Lung (tissue), 12 donors: ENCODE data around the gene MTUS2. TPM values are rescaled to one million over a fixed set of nuclear protein-coding genes. Genes with fewer than 3 reads are reported as not detected.

Source experiments
- ATAC-seq: fragments of 200-7000 bp; cut with Tn5 transposase; one replicate; pipeline ENCODE4 v1.9.1; 2020; ENCODE audit warnings: moderate number of reproducible peaks; ENCODE audit not compliant: insufficient read depth, low FRiP score
- DNase-seq, 3 donors: peaks; one replicate each; pipeline ENCODE4 v3.0.0-alpha.2; 2013 to 2017
- H3K27ac ChIP-seq, 2 donors: one replicate each; pipeline ENCODE4 v1.5.1; 2013; ENCODE audit warnings: mild to moderate bottlenecking in 2 of 2, moderate library complexity in 2 of 2, control low read depth in 1 of 2, inconsistent platforms in 1 of 2, low read depth in 1 of 2, low read length in 1 of 2
- H3K27me3 ChIP-seq, 3 donors: one replicate each; pipeline ENCODE4 v1.5.1; 2013; ENCODE audit warnings: low read length in 2 of 3; ENCODE audit not compliant: control insufficient read depth in 3 of 3, insufficient read depth in 3 of 3
- H3K36me3 ChIP-seq, 4 donors: one replicate each; pipeline ENCODE4 v1.5.1; 2013; ENCODE audit warnings: low read length in 4 of 4, mild to moderate bottlenecking in 1 of 4, moderate library complexity in 1 of 4; ENCODE audit not compliant: control insufficient read depth in 4 of 4, insufficient read depth in 4 of 4
- H3K4me1 ChIP-seq, 5 donors: one replicate each; pipeline ENCODE4 v1.5.1; 2013; ENCODE audit warnings: low read length in 5 of 5, mild to moderate bottlenecking in 2 of 5, moderate library complexity in 1 of 5; ENCODE audit not compliant: control insufficient read depth in 5 of 5, insufficient read depth in 5 of 5
- H3K4me3 ChIP-seq: one replicate; pipeline ENCODE4 v1.5.1; 2013; ENCODE audit warnings: mild to moderate bottlenecking, control low read depth, moderate library complexity
- H3K9ac ChIP-seq, 2 donors: one replicate each; pipeline ENCODE4 v1.5.1; 2013; ENCODE audit warnings: low read length in 2 of 2, control low read depth in 1 of 2; ENCODE audit not compliant: insufficient read depth in 1 of 2
- H3K9me3 ChIP-seq, 4 donors: one replicate each; pipeline ENCODE4 v1.5.1; 2013; ENCODE audit warnings: low read length in 3 of 4, mild to moderate bottlenecking in 1 of 4, moderate library complexity in 1 of 4; ENCODE audit not compliant: control insufficient read depth in 4 of 4, insufficient read depth in 3 of 4
- CTCF ChIP-seq: IDR thresholded peaks from 2 replicates; pipeline ENCODE4 v1.5.1; 2012; ENCODE audit warnings: mild to moderate bottlenecking; ENCODE audit errors: control extremely low read depth, extremely low read depth
- WGBS, 2 donors: extraction: QIAGEN DNeasy Blood & Tissue Kit; methylation state at CpG; one replicate each; pipeline ENCODE4 v1.1.7; 2013; 5-methylcytosine and 5-hydroxymethylcytosine counted together
- polyA plus RNA-seq, 2 donors: library from polyadenylated mRNA; stranded (reverse); fragments of 200-250 nt; gene quantifications; one replicate each; pipeline ENCODE4 v1.2.1, GENCODE V29; 2013
- total RNA-seq, 2 donors: library from RNA; depleted of rRNA in 1 of 2; stranded (reverse); fragments of >200 nt in 1 of 2; gene quantifications; one replicate each; pipeline ENCODE4 v1.2.1, GENCODE V29; 2014 to 2021
- donor health status: control.
- donor health status: control.
- donor health status: Bipolar disorder and iron deficiency.
- donor health status: healthy.
- donor health status: DM: yes; HTN: yes; CAD: no.

The MTUS2 gene
- total and polyA plus RNA-seq, 4 donors: 0.03 to 0.54 (median 0.08) TPM

- no peak for TF ChIP-seq CTCF
- Histone ChIP-seq H3K9ac (no peak overlapping the region), H3K36me3 (no peaks in the 10 kb centered on the region), H3K9me3 (peaks cover 0 to 4% (median 0%) of the 10 kb centered on the region in 4 donors), H3K4me3 (no peak overlapping the region), H3K27ac (no peak overlapping the region), H3K27me3 (no peaks in the 10 kb centered on the region), H3K4me1 (peaks cover 0 to 10% (median 0%) of the 10 kb centered on the region in 5 donors)
- ATAC-seq (no peak), DNase-seq (no peak)
- WGBS, 2 donors: 64 to 67% methylated on average over 3 of the region's 3 CpGs
Observed at GRCh38 chr13:29067306-29067945, 247.3 kb downstream of the MTUS2 start.

GRCh38 chr13:29073755-29074154 lies 253.6 kb downstream of the MTUS2 start:
- Histone ChIP-seq H3K36me3 (no peaks in the 10 kb centered on the region), H3K9ac (no peak overlapping the region), H3K27ac (no peak overlapping the region), H3K4me1 (peaks cover 0 to 2% (median 0%) of the 10 kb centered on the region in 5 donors), H3K27me3 (no peaks in the 10 kb centered on the region), H3K4me3 (no peak overlapping the region), H3K9me3 (peaks cover 0 to 4% (median 0%) of the 10 kb centered on the region in 4 donors)
- ATAC-seq (no peak), DNase-seq (no peak)
- no peak for TF ChIP-seq CTCF
- 48 to 62% methylated on average over 3 of the region's 3 CpGs for WGBS, 2 donors

GRCh38 chr13:29077051-29077813 lies 257.1 kb downstream of the MTUS2 start:
- 41 to 61% methylated on average over 3 of the region's 3 CpGs for WGBS, 2 donors
- Histone ChIP-seq H3K36me3 (no peaks in the 10 kb centered on the region), H3K9ac (no peak overlapping the region), H3K27ac (peak overlapping the region in 1 of 2 donors; percentile 9), H3K4me3 (no peak overlapping the region), H3K27me3 (no peaks in the 10 kb centered on the region), H3K4me1 (peaks cover 0 to 2% (median 0%) of the 10 kb centered on the region in 5 donors), H3K9me3 (peaks cover 0 to 2% (median under 1%) of the 10 kb centered on the region in 4 donors)
- no peak for DNase-seq
- no peak for TF ChIP-seq CTCF
- ATAC-seq: no peak
